HL-60 (cell line): Measurements from ENCODE around the gene TBL1X.

Experiments
- DNase-seq, 2 experiments: peaks; one replicate each; pipeline ENCODE4 v3.0.0-alpha.2; 2010 to 2020; ENCODE audit warnings: low read depth in 1 of 2, low spot score in 1 of 2
- H3K27ac ChIP-seq: fragments of 250-450 bp; sonication (Bioruptor Pico); replicated peaks from 2 replicates; pipeline ENCODE4 v1.5.1; 2020; ENCODE audit warnings: mild to moderate bottlenecking, moderate library complexity
- H3K27me3 ChIP-seq: fragments of 250-450 bp; sonication (Bioruptor Pico); 2 replicates; pipeline ENCODE4 v1.5.1; 2021; ENCODE audit warnings: mild to moderate bottlenecking, moderate library complexity; ENCODE audit not compliant: insufficient read depth, poor library complexity, severe bottlenecking
- H3K4me3 ChIP-seq: replicated peaks from 2 replicates; pipeline ENCODE4 v1.5.1; 2011; ENCODE audit warnings: mild to moderate bottlenecking, control low read depth, low read length; ENCODE audit not compliant: insufficient read depth
- GABPA ChIP-seq: IDR thresholded peaks from 2 replicates; pipeline ENCODE4 v1.6.1; 2012; ENCODE audit warnings: low read depth
- POLR2AphosphoS5 ChIP-seq: IDR thresholded peaks from 2 replicates; pipeline ENCODE4 v1.6.1; 2012; ENCODE audit warnings: low read depth
- SPI1 ChIP-seq: IDR thresholded peaks from 2 replicates; pipeline ENCODE4 v1.6.1; 2012; ENCODE audit warnings: low read depth, mild to moderate bottlenecking, borderline replicate concordance
- TF ChIP-seq, protein P1 (sequence below): IDR thresholded peaks from one replicate; pipeline ENCODE4 v1.5.1; 2011; ENCODE audit warnings: low read length, control low read depth, inconsistent platforms; ENCODE audit not compliant: insufficient read depth
- TF ChIP-seq, protein P2 (sequence below): IDR thresholded peaks from 2 replicates; pipeline ENCODE4 v1.6.1; 2012; ENCODE audit warnings: low read depth; ENCODE audit not compliant: insufficient replicate concordance

The TBL1X gene

DNA sequence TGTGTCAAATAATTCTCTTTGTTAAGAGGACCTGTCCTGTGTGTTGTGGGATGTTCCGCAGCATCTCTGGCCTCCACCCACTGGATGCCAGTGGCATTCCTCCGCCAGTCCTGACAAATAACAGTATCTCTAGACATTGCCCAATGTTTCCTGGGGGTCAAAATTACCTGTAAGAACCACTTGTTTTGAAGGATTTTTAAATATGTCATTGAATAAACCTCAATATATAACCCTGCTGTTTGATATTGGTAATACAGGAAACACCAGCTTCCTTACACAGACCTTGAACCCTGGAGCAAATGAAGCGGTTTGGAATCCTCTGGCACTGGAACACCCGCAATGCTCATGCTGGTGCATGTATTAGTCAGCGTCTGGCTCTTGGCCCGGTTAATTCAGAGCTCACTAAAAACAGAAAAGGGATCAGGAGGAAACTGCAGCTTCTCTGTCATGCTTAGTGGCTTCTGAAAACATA, 101.3 kb downstream of the TBL1X start:
- no peak for TF ChIP-seq SPI1
- TF ChIP-seq, protein P1, sequence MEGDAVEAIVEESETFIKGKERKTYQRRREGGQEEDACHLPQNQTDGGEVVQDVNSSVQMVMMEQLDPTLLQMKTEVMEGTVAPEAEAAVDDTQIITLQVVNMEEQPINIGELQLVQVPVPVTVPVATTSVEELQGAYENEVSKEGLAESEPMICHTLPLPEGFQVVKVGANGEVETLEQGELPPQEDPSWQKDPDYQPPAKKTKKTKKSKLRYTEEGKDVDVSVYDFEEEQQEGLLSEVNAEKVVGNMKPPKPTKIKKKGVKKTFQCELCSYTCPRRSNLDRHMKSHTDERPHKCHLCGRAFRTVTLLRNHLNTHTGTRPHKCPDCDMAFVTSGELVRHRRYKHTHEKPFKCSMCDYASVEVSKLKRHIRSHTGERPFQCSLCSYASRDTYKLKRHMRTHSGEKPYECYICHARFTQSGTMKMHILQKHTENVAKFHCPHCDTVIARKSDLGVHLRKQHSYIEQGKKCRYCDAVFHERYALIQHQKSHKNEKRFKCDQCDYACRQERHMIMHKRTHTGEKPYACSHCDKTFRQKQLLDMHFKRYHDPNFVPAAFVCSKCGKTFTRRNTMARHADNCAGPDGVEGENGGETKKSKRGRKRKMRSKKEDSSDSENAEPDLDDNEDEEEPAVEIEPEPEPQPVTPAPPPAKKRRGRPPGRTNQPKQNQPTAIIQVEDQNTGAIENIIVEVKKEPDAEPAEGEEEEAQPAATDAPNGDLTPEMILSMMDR, result no peak
- TF ChIP-seq POLR2AphosphoS5, result no peak
- TF ChIP-seq, protein P2, sequence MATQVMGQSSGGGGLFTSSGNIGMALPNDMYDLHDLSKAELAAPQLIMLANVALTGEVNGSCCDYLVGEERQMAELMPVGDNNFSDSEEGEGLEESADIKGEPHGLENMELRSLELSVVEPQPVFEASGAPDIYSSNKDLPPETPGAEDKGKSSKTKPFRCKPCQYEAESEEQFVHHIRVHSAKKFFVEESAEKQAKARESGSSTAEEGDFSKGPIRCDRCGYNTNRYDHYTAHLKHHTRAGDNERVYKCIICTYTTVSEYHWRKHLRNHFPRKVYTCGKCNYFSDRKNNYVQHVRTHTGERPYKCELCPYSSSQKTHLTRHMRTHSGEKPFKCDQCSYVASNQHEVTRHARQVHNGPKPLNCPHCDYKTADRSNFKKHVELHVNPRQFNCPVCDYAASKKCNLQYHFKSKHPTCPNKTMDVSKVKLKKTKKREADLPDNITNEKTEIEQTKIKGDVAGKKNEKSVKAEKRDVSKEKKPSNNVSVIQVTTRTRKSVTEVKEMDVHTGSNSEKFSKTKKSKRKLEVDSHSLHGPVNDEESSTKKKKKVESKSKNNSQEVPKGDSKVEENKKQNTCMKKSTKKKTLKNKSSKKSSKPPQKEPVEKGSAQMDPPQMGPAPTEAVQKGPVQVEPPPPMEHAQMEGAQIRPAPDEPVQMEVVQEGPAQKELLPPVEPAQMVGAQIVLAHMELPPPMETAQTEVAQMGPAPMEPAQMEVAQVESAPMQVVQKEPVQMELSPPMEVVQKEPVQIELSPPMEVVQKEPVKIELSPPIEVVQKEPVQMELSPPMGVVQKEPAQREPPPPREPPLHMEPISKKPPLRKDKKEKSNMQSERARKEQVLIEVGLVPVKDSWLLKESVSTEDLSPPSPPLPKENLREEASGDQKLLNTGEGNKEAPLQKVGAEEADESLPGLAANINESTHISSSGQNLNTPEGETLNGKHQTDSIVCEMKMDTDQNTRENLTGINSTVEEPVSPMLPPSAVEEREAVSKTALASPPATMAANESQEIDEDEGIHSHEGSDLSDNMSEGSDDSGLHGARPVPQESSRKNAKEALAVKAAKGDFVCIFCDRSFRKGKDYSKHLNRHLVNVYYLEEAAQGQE, result no peak
- TF ChIP-seq GABPA, result no peak
- H3K27ac ChIP-seq, result no peak overlapping the region
- DNase-seq, result no peak
- H3K27me3 ChIP-seq, result no peaks in the 10 kb centered on the region
- no peak overlapping the region for H3K4me3 ChIP-seq

DNA sequence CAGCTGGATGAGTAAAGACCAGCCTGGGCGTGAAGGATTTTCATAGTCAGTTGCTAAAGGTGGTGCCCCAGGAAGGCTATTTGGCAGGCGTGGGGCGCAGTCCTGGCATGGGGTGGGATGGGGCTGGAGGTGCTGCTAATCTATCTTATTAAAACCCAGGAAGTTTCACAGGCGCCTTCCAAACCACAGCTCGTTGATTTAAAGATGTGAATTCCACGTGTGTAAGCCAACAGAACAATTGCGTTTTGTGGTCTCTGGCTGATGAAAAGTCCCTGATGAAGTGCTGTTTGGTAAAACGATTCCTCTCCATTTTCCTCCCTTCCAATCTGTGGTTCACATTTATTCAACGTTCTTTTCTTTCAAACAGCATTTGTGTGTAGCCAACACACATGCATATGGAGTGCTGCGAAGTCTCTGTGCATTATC, 105.0 kb downstream of the TBL1X start:
- TF ChIP-seq, protein P1, result no peak
- no peak for TF ChIP-seq POLR2AphosphoS5
- TF ChIP-seq SPI1, result no peak
- TF ChIP-seq GABPA, result no peak
- TF ChIP-seq, protein P2, result no peak
- no peak overlapping the region for H3K27ac ChIP-seq
- no peaks in the 10 kb centered on the region for H3K27me3 ChIP-seq
- H3K4me3 ChIP-seq, result no peak overlapping the region
- DNase-seq, result no peak

DNA sequence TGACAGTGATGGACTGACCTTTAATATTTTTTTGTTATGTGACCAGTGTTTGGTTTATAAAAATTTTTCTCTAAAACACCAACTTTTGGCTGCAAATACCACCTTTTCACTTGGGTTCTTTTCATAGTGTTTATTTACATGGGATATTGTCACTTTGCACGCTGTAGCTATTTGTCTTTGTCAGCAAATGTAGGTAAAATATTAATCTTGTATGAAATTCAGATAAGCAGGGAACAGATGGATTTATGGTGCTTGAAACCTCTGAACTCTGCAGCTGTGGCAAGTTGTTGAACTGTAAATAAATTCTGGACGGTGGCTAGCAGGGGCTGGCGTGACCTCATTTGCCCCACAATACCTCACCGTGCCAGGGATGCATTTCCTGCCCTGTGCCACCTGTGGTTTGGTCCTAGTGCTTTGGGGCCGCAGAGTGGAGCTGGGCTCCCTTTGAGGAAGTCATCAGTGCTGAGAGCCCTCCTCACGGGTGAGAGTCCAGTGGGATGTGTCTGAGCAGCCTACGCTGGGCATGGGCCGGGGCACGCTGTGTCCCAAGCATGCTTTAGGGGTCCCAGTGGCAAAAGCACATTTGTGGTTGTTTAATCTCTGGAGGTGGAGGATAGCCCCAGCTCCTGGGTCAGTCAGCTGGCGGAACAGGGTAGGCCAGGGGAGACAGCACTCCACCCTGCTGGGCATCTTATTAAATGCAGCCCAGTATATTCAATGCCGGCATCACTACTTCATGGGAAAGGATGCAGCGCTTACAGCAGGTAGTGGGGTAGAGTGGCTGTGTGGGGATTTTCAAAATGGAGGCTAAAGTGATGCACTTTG, 108.6 kb downstream of the TBL1X start:
- no peak overlapping the region for H3K27ac ChIP-seq

More for the DNA sequence above, 108.6 kb downstream of the TBL1X start:
- no peak for DNase-seq
- TF ChIP-seq SPI1 (no peak), POLR2AphosphoS5 (no peak), GABPA (no peak)
- TF ChIP-seq, protein P2, result no peak
- TF ChIP-seq, protein P1, result no peak
- H3K27me3 ChIP-seq, result no peaks in the 10 kb centered on the region
- H3K4me3 ChIP-seq, result no peak overlapping the region
